Adrenal gland (tissue), 12 donors: ENCODE results near the gene STX2. TPM values are rescaled to one million over a fixed set of nuclear protein-coding genes. Genes with fewer than 3 reads are reported as not detected.

Experiments used
- DNase-seq, 7 donors: peaks; one replicate each; pipeline ENCODE4 v3.0.0-alpha.2; 2019 to 2020
- H3K27ac ChIP-seq, 5 donors: fragments of 200-600 bp; sonication (generic) in 4 of 5; 1 replicate in 3 of 5; 2 replicates in 2 of 5; pipeline versions ENCODE4 v1.5.1 to v1.8.0; 2016 to 2020; ENCODE audit warnings: mild to moderate bottlenecking in 1 of 5
- H3K27me3 ChIP-seq: fragments of 200-600 bp; 2 replicates; pipeline ENCODE4 v1.8.0; 2021
- H3K36me3 ChIP-seq, 2 donors: fragments of 200-600 bp; replicated peaks in 1 of 2; 1 replicate in 1 of 2; 2 replicates in 1 of 2; pipeline versions ENCODE4 v1.5.1 to v1.8.0; 2018 to 2022
- H3K4me1 ChIP-seq, 2 donors: fragments of 200-600 bp; replicated peaks in 1 of 2; 1 replicate in 1 of 2; 2 replicates in 1 of 2; pipeline versions ENCODE4 v1.5.1 to v1.8.0; 2018 to 2021
- H3K4me3 ChIP-seq, 4 donors: fragments of 200-600 bp; sonication (generic) in 3 of 4; one replicate each; pipeline ENCODE4 v1.5.1; 2016 to 2018
- H3K9me3 ChIP-seq, 3 donors: fragments of 200-600 bp; sonication (generic) in 1 of 3; replicated peaks in 1 of 3; 1 replicate in 2 of 3; 2 replicates in 1 of 3; pipeline versions ENCODE4 v1.5.1 to v1.8.0; 2016 to 2021
- CTCF ChIP-seq, 6 experiments: fragments of 450-650 bp in 4 of 6; fragments of 200-600 bp in 2 of 6; sonication (generic) in 1 of 6; IDR thresholded peaks; 1 replicate in 5 of 6; 2 replicates in 1 of 6; pipeline versions ENCODE4 v1.5.1 to v1.8.0; 2016 to 2021; ENCODE audit warnings: antibody characterized with exemption in 6 of 6, mild to moderate bottlenecking in 2 of 6, moderate library complexity in 1 of 6
- POLR2A ChIP-seq, 2 donors: fragments of 450-650 bp; IDR thresholded peaks; one replicate each; pipeline ENCODE4 v1.6.1; 2017; ENCODE audit warnings: antibody characterized with exemption in 2 of 2, mild to moderate bottlenecking in 2 of 2, moderate library complexity in 1 of 2
- WGBS, 4 donors: extraction: QIAGEN DNeasy Blood & Tissue Kit in 2 of 4; methylation state at CpG; one replicate each; pipeline versions ENCODE4 v1.1.5 to v1.1.7; 2013 to 2017; 5-methylcytosine and 5-hydroxymethylcytosine counted together
- intact Hi-C, 2 donors: fragments of 100-400 bp; cut with DNase I; formaldehyde crosslinking; loops; one replicate each; pipeline versions ENCODE4 v1.14.1 to v1.15.0; 2022 to 2023
- polyA plus RNA-seq, 3 donors: library from polyadenylated mRNA; stranded (reverse); fragments of 200-250 nt in 2 of 3; fragments of 350-450 nt in 1 of 3; fragmentation: Illumina TruSeq in 1 of 3; extraction: RNeasy Lipid Tissue Mini Kit (QIAGEN cat#74804) in 1 of 3; gene quantifications; one replicate each; pipeline ENCODE4 v1.2.3, GENCODE V29; 2013 to 2014
- total RNA-seq, 9 donors: library from RNA; depleted of rRNA in 4 of 9; stranded (reverse); fragments of >200 nt in 4 of 9; fragments of 120-200 nt in 1 of 9; fragmentation: NEBNext Ultra II Directional in 1 of 9; extraction: Animal tissue kit (Norgen Biotek cat#: 25700) in 1 of 9; gene quantifications; one replicate each; pipeline versions ENCODE4 v1.1.0 to v1.2.4, GENCODE V29; 2013 to 2023
- donor health status: healthy with polysubstance abuse.
- donor health status: Bipolar disorder and iron deficiency.
- donor health status: DM: yes; HTN: yes; CAD: no.
- donor health status: DM: no; HTN: no; CAD: no.
- donor health status: DM: no; HTN: no; CAD: no.
- donor health status: DM: yes; HTN: yes; CAD: no.

Gene STX2
- total and polyA plus RNA-seq, 12 donors = 8.3 to 23.8 (median 13.6) TPM

DNA sequence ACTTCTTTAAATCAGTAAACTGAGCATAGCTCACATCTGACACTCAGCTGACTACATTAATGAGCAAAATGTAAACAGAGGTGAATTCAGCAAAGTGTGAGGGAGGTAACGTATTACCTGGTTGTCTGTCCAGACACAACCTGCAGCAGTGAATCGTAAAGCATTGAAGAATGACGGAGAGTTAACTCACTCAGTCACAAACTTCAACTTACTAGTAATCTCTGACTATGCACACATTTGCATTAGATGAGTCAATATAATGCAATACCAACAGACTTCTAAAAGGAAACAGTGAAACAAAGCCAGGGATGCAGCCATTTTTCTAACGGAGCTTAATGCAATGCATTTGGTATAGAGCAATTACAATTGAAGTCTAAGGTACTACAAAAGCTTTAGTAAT is 40.0 kb downstream of the STX2 start:
- Histone ChIP-seq H3K27ac (no peak overlapping the region), H3K9me3 (no peaks in the 10 kb centered on the region), H3K4me1 (no peaks in the 10 kb centered on the region), H3K27me3 (no peaks in the 10 kb centered on the region), H3K4me3 (no peak overlapping the region), H3K36me3 (peaks cover 0 to 43% of the 10 kb centered on the region in 2 donors)
- TF ChIP-seq POLR2A (IDR thresholded peaks at IDR 0.05) (no peak), CTCF (IDR thresholded peaks at IDR 0.05) (no peak)
- 95 to 100% (median 96%) methylated on average over 4 of the region's 4 CpGs for WGBS, 4 donors
- no peak for DNase-seq
- intact Hi-C loops = no loop called here

- 81 to 89% (median 88%) methylated on average over 16 to 19 of the region's 19 CpGs for WGBS, 4 donors
- TF ChIP-seq POLR2A (IDR thresholded peaks at IDR 0.05) (no peak), CTCF (IDR thresholded peaks at IDR 0.05) (no peak)
Measured at GRCh38 chr12:130796985-130797686, 41.9 kb downstream of the STX2 start.

DNA sequence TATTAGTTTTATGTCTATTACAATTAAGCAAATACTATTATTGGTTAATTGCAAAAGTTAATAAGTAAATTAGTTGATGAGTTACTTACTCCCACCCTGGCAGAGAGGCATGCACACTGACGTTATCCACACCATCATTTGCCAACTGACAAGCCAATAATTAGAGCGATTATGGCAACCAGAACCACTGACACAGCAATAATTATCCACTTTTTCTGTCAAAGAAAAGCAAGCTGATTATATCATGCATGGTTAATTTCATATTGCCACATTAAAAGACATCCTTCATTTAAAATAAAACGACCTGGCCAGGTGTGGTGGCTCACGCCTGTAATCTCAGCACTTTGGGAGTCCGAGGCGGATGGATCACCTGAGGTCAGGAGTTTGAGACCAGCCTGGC is 43.1 kb downstream of the STX2 start:
- Histone ChIP-seq H3K27me3 (no peaks in the 10 kb centered on the region), H3K27ac (no peak overlapping the region), H3K36me3 (peaks cover 0 to 47% of the 10 kb centered on the region in 2 donors), H3K4me1 (no peaks in the 10 kb centered on the region), H3K9me3 (no peaks in the 10 kb centered on the region), H3K4me3 (no peak overlapping the region)
- intact Hi-C loops = no loop called here
- TF ChIP-seq POLR2A (IDR thresholded peaks at IDR 0.05) (no peak), CTCF (IDR thresholded peaks at IDR 0.05) (no peak)
- no peak for DNase-seq
- WGBS, 4 donors = 58 to 77% (median 75%) methylated on average over 6 of the region's 6 CpGs

More at GRCh38 chr12:130796985-130797686, 41.9 kb downstream of the STX2 start:
- no peaks in the 10 kb centered on the region for H3K27me3 ChIP-seq
- H3K4me1 ChIP-seq = no peaks in the 10 kb centered on the region
- intact Hi-C loops = no loop called here
- H3K27ac ChIP-seq = no peak overlapping the region
- no peak overlapping the region for H3K4me3 ChIP-seq
- peak in 1 of 7 donors; percentile 24 for DNase-seq
- H3K36me3 ChIP-seq = peaks cover 0 to 45% of the 10 kb centered on the region in 2 donors
- no peaks in the 10 kb centered on the region for H3K9me3 ChIP-seq

- WGBS, 4 donors = 78 to 93% (median 90%) methylated on average over 3 of the region's 3 CpGs
- no peak for DNase-seq
- Histone ChIP-seq H3K27me3 (no peaks in the 10 kb centered on the region), H3K27ac (no peak overlapping the region), H3K4me1 (no peaks in the 10 kb centered on the region), H3K9me3 (no peaks in the 10 kb centered on the region), H3K36me3 (peaks cover 0 to 43% of the 10 kb centered on the region in 2 donors), H3K4me3 (no peak overlapping the region)
- intact Hi-C loops = no loop called here
- TF ChIP-seq CTCF (IDR thresholded peaks at IDR 0.05) = no peak
- TF ChIP-seq POLR2A (IDR thresholded peaks at IDR 0.05) = no peak
Measured at GRCh38 chr12:130793554-130793849, 45.5 kb downstream of the STX2 start.
